GM19452 (cell line): Measurements from ENCODE around the gene SARS2.
"Not testable (repeated sequence)": the region's sequence is repeated elsewhere in the genome, so short reads cannot be mapped to it uniquely, and the experiment has no call there.

ENCODE experiments used
- ATAC-seq: cut with Tn5 transposase; IDR thresholded peaks from one replicate; pipeline ENCODE4 v1.9.1; 2021; ENCODE audit not compliant: unreplicated experiment

Gene SARS2

DNA sequence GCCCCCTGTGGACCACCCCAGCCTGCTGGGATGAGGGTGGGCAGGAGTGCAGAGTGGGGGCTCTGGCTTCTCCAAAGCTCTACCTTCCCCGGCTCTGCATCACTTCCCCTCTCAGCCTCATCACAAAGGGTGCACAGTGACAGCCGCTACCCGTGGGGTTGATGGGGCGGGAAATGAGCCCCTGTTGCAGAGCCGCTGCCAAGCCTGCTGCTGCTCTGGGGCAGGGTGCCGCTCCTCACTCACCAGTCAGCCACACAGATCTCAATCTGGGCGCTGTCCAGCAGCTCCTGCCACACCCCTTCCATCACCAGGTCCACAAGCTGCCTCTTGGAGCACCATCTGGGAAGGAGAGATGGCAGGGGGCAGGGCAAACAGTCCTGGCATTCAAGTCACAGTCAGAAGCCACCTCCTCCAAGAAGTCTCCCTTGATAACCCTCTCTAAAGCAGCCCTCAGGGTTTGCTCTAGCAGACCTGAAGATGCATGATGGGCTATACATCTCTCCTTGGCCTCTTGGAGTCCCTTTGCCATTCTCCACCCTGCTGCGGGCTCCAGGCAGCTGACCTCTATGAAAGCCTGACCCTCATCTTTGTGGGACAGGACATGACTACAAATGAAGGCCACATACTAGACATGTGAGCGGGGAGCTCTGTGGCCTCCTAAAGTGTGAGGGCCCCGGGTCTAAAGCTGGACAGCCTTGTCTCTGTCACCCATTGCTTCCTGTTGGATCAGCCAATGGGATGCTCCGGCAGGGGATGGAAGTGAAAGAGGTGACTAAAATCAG is 15.9 kb upstream of the SARS2 start:
- ATAC-seq: no peak

DNA sequence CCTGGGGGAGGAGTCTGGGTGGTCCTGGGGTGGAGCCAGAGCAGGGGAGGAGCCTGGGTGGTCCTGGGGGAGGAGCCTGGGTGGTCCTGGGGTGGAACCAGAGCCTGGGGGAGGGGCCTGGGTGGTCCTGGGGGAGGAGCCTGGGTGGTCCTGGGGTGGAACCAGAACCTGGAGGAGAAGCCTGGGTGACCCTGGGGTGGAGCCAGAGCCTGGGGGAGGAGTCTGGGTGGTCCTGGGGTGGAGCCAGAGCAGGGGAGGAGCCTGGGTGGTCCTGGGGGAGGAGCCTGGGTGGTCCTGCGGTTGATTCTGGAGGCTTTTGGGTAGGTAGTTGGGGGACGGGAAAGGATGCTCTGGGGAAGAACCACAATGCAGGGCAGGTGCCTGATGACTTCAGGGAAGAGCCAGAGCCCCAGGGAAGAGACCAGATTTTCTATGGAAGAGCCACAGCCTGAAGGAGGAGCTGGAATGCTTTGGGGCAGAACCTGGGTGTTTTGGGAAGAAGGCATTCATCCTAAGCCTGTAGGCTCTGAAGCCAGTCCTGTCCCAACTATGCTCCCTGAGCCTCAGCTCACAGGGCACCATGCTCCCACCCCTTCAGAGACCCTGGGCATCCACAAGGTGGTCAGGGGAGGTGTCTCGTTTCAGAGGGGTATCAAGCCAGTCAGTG is 15.1 kb upstream of the SARS2 start:
- no peak for ATAC-seq

DNA sequence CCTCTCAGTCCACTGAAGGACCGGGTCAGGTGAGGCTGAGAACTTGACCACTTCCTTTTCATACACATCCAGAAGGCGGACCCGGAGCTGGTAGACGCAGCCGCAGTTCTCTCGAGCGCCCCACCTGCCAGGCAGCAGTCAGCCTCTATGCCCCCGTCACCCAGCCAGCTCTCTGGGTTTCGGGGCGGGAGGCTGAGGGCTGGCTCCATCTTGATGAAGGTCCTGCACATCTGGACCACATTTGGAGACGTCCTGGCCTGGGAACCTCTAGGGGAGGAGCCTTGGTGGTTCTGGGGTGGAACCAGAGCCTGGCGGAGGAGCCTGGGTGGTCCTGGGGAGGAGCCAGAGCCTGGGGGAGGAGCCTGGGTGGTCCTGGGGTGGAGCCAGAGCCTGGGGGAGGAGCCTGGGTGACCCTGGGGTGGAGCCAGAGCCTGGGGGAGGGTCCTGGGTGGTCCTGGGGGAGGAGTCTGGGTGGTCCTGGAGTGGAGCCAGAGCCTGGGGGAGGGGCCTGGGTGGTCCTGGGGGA is 14.5 kb upstream of the SARS2 start:
- ATAC-seq: no peak

DNA sequence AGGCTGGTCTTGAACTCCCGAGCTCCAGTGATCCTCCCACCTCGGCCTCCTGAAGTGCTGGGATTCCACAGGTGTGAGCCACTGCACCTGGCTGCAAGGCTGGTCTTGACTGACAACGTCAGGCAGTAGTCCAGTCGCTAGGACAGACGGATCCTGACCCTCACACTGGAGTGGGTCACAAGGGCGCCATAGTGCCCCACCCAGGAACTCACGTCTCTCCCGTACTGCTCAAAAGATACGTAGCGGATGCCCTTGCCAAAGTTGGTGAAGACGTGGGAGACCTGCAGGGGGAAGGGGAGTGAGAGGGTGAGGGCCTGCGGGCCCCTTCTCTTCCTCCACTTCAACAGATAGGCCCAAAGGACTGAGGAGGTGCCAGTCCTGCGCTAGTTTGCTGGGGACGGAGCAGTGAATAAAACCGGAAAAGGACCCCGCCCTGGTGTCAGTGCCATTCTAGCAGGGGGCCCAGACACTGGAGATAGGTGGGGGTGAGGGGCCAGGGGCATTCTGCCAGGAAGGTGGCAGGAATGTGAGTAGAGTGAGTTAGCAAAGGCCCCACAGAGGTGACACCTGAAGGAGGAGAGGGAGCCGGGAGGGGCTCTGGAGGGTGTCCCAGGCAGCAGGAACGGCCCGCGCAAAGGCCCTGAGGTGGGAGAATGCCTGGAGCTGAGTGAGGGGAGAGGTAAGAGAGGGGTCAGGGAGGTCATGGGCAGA is 12.1 kb upstream of the SARS2 start:
- no peak for ATAC-seq

DNA sequence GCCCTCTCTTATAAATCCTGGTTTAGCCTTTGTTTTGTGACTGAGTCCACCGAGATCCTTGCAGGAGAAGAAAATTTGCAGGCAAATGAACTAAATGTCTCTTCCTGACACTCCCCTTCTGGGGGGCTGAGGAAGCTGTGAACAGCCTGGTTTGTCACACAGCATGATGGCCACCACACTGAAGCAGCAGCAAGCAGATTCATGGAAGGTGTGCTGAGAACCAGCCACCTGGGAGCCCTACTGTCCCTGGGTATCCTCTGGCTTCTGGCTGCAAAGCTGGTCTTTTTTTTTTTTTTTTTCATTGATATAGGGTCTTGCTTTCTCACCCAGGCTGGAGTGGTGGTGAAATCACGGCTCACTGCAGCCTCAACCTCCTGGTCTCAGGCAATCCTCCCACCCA is 11.4 kb upstream of the SARS2 start:
- ATAC-seq: no peak

DNA sequence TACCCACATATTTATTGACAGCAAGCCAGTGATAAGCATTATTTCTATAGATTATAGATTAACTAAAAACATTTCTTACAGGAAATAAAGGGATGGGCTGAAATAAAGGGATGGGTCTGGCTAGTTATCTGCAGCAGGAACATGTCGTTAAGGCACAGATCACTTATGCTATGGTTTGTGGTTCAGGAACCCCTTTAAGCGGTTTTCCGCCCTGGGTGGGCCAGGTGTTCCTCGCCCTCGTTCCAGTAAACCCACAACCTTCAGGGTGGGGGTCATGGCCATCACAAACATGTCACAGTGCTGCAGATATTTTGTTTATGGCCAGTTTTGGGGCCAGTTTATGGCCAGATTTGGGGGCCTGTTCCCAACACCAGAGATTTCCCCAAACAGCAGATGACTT is 10.9 kb upstream of the SARS2 start:
- not testable (repeated sequence) for ATAC-seq

DNA sequence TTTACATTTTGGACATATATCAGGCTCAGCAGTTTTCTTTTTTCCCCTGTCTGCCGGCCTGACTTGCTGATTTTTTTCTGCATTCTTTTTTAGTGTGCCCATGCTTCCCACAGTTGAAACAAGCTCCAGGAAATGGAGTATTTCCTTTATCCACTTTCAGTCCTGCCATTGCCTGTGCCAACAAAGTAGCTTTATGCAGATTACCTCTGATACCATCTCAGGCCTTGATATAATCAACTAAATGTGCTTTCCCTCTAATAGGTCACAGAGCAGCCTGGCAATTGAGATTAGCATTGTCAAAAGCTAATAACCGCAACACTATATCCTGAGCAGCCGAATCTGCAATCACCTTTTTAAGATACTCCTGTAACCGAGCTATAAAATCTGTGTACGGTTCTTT is 9.4 kb upstream of the SARS2 start:
- no peak for ATAC-seq

DNA sequence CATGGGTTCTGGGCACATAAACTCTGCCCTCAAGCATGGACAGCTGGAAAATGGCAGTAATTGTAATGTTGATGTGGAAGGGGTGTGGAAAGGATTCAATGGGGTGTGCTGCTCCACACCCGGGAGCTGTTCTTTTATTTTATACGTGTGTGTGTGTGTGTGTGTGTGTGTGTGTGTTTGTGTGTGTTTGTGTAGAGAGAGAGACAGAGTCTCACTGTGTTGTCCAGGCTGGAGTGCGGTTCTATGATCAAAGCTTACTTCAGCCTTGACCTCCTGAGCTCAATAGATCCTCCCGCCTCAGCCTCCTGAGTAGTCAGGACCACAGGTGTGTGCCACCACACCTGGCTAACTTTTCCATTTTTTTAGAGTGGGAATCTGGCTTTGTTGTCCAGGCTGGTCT is 3.0 kb upstream of the SARS2 start:
- no peak for ATAC-seq

DNA sequence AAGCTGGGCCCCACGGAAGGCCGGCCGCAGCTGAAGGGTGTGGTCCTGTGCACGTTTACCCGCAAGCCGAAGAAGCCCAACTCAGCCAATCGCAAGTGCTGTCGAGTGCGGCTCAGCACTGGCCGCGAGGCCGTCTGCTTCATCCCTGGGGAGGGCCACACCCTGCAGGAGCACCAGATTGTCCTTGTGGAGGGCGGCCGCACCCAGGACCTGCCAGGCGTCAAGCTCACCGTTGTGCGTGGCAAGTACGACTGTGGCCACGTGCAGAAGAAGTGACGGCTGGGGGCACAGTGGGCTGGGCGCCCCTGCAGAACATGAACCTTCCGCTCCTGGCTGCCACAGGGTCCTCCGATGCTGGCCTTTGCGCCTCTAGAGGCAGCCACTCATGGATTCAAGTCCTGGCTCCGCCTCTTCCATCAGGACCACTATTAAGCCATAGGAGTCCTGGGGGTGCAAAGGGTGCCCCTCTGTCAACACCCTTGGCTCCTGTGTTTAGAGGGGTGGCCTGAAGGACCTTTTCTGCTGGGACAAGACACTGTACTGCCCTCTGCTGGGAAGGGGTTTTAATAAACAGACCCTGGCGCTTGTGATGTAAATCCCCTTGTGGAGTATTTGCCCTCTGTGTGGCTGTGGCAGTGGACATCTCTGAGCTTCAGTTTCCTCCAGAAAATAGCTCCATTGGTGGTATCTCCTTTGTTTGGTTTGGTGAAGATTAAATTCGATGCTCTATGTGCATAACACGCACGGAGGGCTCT is 2.0 kb upstream of the SARS2 start:
- ATAC-seq: no peak

DNA sequence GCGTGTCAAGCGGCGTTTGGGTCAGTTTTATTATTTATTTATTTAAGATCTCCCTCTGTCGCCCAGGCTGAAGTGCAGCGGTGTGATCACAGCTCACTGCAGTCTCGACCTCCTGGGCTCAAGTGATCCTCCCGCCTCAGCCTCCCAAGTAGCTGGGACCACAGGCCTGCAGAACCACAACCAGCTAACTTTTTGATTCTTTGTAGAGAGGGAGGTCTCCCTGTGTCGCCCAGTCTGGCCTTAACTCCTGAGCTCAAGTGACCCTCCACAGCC is 894 bp upstream of the SARS2 start:
- ATAC-seq: no peak

DNA sequence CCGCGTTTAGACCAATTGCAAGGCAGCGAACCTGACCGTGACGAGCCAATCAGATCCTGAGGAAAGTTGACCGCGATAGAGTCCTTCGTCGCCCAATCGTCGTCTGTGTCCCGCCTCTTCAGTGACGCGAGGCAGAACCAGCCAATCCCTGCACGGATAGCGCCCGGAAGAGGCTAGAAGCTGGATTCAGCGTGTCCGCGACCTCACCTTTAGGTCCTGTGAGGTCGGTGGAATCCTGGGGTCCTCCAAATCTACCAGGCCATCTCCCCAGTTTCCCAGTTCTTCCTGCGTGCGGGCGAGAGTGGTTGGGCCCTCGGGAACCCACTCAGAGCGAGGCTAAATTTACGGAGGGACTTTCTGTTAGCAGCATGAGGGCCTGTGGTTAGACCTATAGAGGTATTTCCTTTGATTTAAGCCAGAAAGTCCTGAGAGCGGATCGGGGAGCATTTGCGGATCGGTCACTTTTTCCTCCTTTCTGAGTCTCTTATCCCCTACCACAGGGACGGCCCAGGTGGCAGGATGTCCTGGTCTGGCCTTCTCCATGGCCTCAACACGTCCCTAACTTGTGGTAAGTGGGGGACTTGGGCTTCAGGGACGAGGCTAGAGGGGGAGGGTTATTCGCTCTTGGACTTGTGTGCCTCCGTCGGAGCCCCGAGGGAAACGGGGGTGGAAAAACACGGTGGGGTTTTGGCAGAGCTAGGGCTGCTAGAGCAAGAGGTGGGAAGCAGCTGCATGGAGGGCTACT is 385 bp upstream of the SARS2 start, which contains the start of gene MRPS12:
Gene MRPS12, plus strand, starts transcription at position 169 of the 745 bp plus-strand sequence. Its CDS starts 351 bp downstream, at position 520.
- peak; percentile 92 for ATAC-seq

DNA sequence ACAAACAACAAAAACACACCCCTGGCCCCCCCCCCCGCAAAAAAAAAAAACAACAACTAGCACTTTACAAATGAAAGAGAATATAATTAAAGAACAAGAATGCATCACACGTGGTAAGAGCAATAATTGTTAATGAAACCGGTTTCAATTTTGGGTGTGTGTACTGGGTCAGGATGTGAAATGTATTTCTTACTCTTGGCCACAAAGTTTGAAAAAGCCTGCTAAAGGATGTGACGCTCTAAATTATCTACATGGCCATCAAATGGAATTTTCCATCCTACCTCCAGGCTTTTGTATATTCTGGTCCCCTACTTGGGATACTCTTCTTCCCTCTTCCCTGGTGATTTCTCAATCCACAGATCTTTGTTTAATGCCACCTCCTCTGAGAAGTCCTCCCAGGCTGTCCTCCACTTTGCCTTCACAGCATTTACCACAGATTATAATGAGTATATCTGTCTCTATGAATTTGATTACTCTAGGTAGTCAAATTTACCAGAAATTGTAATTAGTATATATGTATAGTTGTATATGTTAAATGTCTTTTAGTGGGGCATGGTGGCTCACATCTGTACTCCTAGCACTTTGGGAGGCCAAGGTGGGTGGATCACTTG is 2.1 kb downstream of the SARS2 start:
- ATAC-seq: no peak

DNA sequence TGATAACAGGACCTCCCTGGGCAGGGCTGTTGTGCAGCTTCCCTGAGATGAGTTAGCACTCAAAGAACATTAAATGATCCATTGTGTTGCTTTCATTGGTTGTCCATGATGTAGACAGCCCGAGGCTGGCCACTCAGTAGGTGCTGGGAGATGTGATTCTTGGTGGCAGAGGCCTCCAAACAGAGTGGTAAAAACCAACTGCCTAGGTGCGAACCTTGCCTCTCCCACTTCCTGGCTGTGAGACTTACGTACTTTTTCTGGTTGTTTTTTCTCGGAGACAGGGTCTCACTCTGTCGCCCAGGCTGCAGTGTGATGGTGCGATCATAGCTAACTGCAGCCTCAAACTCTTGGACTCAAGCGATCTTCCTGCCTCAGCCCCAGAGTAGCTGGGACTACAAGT is 6.2 kb downstream of the SARS2 start:
- ATAC-seq: no peak

DNA sequence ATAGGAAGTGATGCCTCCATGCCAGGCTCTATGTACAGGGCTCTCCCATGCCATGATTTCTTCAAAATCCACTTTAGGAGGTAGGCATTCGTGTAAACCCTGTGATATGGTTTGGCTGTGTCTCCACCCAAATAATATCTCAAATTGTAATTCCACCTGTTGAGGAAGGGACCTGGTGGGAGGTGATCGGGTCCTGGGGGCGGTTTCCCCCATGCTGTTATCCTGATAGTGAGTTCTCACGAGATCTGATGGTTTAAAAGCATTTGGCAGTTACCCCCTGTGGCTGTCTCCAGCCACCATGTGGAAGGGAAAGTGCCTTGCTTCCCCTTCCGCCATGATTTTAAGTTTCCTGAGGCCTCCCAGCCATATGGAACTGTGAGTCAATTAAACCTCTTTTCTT is 8.1 kb downstream of the SARS2 start:
- no peak for ATAC-seq

DNA sequence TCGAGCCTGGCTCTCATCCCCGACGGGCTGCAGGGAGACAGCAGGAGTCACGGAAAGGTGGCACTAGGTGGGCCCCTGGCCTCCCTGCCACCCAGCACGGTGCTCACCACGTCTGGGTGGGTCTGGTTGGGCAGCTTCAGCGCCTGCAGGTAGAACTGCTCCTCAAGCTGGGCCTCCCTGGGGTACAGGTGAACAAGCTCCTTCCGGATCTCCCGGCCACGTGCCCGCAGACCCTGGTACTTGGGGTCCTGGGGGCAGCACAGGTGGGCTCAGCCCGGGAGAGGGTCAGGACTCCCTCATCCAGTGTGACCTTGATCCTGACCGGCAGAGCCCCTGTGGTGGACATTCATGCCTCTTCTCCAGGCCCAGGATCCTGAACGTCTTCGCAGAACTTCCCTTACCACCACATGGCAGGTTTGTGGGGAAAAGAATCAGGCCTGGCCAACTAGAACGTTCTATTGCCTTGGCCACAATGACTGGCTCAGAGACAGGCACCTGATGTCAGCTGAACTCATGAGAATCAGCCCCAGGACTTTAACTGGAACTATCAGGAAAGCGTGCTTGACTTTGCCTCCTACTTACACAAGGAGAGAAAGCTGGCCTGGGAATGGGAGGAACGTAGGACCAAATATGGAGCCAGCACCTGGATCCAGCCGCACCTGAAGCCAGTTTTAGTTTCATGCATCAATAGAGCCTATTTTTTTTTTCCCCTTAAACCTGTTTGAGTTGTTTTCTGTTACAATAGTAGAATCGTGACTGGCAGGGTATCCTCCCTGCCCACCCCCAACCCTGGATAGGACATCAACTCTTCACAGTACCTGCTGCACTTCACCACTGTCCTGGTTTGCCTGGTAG is 8.9 kb downstream of the SARS2 start:
- no peak for ATAC-seq

DNA sequence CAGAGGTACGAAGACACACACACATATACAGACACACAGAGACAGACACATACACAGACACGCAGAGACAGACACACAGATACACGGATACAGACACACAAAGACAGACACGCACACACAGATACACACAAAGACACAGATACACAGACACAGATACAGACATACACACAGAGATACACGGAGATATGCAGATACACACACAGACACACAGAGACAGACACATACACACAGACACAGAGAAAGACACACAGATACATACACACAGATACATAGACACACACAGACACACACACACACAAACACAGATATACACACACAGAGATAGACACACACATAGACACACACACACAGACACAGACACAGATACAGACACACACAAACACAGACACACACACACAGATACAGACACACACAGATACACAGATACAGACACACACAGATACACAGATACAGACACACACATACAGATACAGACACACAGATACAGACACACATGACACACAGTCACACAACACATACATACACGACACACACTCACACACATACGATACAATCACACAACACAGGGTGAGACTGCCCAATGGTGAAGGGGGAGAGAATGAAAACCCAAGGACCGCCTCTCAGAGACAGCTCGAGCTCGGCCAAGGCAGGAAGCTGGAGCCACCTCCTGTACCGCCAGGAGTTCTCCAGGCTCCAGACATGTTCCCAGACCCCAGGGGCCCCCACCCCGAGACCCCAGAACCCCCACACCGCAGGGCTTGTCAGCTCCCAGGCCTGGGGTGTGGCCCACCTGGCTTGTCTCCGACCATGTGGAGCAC is 9.8 kb downstream of the SARS2 start:
- ATAC-seq: no peak

DNA sequence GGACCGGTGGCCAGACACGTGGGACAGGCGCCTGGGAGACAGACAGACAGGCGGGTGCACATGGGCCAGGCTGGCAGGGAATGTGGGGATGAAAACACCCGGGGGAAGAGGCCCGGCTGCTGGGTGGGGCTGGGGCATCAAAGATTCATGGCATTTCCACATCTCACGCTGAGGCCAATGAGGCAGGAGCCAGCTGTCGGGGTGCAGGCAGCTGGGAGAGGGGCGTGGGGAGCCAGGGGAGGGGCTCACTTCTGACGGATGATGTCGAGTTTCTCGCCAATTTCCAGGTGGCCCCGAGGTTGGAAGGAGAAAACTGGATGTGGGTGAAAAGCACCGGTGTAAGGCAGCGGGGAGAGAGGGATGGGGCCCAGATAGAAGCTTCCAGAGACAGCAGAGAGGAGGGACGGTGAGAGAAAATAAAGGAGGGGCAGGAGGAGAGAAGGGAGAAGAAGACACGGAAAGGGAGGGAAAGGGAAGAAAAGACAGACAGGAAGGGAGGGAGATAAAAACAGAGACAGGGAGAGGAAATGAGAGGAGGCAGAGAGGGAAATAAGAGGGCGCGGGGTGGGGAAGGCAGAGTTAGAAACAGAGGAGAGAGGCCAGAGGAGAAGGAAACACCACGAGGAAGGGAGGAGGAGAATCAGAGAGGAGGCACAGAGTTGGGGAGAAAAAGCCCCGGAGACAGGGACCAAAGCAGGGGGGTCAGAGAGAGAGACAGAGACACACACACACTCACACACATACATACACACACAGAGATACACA is 10.5 kb downstream of the SARS2 start:
- no peak for ATAC-seq

DNA sequence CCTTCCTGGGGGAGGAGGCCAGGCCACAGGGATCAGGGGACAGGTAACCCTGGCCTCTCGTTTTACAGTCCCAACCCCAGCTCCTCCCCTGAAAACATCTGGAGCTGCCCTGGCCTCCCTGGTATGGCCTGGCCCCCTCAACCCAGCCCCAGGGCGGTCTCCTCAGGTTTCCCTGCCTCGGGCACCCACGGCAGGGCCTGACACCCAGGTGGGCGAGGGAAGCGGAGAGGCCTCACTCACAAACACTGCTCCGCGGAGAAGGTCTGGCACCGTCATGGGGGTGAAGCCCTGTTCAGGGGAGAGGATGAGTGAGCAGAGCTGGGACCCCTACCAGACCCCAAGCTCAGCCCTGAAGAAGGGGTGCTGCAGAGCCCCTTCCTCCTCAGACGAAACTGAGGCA is 12.0 kb downstream of the SARS2 start:
- ATAC-seq: no peak
